ENCODE results near the gene CAVIN1. TPM values are rescaled to one million over a fixed set of nuclear protein-coding genes. Genes with fewer than 3 reads are reported as not detected.
"Not testable (repeated sequence)": the region's sequence is repeated elsewhere in the genome, so short reads cannot be mapped to it uniquely, and the experiment has no call there.

CAVIN1 gene
- total RNA-seq, 1 donor from 2014 or later, result 67.0 TPM

- no peak for ATAC-seq
These were observed 6.8 kb upstream of the CAVIN1 start for GRCh38 chr17:42429726-42430447.

DNA sequence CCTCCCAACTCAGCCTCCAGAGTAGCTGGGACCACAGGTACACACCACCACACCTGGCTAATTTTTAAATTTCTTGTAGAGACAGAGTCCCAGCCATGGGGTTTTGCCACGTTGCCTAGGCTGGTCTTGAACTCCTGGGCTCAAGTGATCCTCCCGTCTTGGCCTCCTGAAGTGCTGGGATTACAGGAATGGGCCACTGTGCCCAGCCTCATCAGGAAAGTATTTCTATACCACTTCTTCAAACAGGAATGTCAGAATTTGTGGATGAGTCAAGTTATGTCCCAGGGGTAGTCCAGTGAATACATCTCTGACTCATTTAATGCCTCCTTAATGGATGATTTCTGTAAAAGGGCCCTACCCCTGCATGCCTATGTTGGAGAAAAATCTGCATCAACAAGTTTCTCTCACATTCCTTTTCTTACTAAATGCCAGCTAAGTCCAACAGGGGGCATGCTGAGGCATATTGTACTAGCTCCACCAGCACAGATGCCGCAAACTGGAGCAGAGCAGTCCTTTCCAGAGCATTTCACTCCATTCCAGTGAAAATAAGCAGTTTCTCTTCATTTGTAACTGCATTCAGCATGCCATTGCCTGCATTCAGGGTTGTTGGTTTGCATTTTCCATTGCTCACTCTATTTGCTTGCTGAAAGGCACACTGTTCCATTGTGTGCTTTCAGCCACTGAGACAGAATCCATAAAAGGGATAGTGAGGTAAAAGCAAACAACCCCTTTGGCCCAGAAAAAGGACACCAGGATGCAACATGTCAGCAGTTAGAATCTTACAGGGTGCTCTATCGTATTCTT lies 5.3 kb upstream of the CAVIN1 start:
- ATAC-seq, result peak; percentile 94

GRCh38 chr17:42424991-42425610 lies 2.0 kb upstream of the CAVIN1 start:
- no peak for ATAC-seq

DNA sequence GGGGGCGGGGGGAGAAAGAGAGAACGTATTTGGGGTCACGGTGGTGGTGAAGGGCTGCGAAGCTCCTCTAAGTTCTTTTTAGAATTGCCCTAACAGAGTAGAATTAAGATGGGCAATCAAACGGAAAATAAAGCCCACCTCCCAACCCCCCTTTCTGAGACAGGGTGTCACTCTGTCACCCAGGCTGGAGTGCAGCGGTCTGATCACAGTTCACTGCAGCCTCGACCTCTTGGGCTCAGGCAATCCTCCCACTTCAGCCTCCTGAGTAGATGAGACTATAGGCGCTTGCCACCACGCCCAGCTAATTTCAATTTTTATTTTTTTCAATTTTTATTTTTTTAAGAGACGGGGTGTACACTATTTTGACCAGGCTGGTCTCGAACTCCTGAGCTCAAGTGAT lies 710 bp upstream of the CAVIN1 start:
- ATAC-seq, result no peak

GRCh38 chr17:42422412-42422957 lies 571 bp downstream of the CAVIN1 start:
- peak; percentile 64 for ATAC-seq

DNA sequence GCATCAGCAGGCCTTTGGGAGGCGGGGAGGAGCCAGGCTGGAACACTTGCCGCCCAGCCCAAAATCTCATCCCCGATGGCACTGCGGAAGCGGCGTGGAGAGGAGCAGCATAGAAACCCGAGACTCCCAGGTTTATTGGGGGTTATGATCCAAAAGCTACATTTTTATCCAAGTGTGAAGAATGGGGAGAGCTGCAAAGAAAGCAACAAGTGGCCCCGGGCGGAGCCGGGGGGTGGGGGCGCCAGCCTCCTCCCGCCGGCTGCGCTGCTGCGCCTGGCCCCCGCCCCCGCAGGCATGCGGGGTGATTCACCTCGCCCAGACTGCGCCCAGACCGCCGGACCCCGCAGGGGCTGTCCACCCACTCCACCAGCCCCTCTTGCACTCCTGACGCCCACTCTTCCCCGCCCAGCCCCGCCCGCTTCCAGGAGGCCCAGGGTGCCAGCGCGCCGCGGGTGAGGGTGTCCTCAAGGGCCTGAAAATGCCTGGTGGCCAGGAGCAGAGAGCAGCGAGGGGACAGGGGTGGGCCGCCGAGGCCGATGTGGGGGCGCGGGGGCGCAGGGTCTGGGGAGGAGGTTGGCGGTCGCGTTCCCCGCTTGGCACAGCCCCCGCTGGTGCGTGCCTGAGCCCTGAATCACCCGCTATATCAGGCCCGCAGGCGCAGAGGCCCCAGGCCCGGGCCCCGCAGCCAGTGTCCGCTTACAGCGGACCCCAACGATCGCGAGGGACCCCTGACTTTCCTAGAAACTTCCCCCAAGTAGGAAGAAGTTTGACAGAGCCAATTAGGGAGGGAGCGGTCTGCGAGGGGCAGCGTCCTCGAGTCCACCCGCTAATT lies 1.3 kb downstream of the CAVIN1 start:
- peak; percentile 27 for ATAC-seq

DNA sequence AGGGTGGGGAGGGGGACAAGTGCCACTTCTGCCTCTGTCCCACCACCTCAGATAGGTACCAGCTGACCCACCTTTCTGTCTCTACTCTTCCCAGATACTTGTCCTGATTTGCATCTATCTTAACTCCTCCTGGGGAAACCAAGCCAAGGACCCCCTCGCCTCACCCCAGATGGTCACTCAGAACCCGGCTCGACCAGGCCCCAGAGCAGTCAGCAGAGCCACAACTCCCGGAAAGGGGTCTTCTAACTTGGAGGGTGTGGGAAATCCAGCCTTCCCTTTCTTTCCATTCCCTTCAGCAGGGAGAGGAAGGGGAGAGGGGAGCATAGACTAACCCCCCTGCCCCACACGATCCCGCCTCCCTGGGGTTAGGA lies 1.9 kb downstream of the CAVIN1 start:
- ATAC-seq, result no peak

- ATAC-seq, result not testable (repeated sequence)
These were observed 5.1 kb downstream of the CAVIN1 start for GRCh38 chr17:42417981-42418380.

DNA sequence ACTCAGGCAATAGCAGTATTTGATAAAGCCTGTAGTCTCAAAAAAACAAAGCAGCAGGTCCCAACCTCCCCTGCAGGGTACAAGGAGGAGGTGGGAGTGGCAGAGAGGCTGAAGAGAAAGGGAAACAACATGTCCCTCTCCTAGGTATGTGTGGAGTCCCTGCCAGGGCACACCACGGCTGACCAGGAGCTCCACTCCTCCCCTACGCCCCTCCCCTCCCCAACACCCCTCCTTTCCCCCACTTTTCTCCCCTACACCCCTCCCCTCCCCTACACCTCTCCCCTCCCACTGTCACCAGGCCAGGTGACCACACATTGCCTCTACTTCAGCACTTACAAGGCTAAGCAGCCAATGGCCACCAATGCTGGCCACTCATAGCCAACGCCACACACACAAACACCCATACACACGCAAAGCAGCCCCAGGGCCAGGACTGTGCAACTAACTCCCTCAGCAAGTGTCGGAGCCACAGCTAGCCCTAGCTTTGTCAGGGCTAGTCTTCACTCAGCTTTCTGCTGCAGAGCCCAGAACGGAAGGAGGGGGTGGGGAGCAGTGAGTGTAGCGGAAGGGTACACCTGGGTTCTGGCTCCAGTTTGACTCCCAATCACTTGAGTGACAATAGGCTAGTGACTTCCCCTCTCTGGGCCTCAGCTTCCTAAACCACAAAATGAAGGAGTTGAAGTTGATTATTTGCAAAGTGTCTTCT lies 8.2 kb downstream of the CAVIN1 start:
- peak; percentile 38 for ATAC-seq

GRCh38 chr17:42413464-42414040 lies 9.5 kb downstream of the CAVIN1 start:
- ATAC-seq, result no peak

DNA sequence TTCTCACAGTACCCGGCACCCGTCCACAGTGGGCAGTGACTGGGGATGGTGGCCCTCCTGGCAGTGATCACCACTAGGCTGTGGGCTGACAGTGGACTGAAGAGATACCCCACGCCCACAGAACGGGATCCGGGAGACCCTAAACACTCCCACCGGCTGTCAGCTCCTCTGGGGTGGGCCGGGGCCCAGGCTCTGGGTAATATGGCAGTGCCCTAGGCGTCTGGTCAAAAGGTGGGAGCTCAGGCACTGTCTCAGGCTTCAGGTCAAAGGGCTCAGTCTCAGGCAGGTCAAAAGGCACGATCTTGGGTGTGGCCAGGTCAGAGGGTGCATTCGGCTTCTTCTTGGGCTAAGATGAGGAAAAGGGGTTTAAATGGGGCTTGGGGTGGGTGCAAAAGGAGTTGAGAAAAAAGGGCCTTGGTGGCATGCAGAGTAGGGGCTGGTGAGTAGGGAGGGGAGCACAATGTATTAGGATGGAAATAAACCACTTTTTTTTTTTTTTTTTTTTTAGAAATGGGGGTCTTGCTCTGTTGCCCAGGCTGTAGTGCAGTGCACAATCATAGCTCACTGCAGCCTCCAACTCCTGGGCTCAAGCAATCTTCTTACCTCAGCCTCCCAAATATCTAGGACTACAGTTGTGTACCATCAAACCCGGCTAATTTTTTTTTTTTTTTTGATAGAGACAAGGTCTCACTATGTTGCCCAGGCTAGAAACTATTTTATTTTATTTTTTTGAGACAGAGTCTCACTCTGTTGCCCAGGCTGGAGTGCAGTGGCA lies 11.0 kb downstream of the CAVIN1 start:
- no peak for ATAC-seq

- no peak for ATAC-seq
These were observed 11.7 kb downstream of the CAVIN1 start for GRCh38 chr17:42411361-42411760.

DNA sequence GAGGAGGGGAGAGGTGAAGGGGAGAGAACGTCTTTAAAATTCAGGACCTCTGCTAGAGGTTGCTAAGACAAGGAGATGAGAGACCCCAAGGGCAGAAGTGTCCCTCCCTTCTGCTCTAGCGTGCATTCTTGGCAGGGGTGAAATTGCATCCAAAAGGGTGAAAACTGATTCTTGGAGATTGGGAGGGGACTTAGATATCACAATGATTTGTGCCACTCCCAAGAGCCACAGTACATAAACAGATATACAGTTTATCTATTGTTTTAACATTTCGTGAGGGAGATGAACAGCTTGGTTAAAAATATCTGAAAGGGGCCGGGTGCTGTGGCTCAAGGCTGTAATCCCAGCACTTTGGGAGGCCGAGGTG lies 12.8 kb downstream of the CAVIN1 start:
- ATAC-seq, result no peak

DNA sequence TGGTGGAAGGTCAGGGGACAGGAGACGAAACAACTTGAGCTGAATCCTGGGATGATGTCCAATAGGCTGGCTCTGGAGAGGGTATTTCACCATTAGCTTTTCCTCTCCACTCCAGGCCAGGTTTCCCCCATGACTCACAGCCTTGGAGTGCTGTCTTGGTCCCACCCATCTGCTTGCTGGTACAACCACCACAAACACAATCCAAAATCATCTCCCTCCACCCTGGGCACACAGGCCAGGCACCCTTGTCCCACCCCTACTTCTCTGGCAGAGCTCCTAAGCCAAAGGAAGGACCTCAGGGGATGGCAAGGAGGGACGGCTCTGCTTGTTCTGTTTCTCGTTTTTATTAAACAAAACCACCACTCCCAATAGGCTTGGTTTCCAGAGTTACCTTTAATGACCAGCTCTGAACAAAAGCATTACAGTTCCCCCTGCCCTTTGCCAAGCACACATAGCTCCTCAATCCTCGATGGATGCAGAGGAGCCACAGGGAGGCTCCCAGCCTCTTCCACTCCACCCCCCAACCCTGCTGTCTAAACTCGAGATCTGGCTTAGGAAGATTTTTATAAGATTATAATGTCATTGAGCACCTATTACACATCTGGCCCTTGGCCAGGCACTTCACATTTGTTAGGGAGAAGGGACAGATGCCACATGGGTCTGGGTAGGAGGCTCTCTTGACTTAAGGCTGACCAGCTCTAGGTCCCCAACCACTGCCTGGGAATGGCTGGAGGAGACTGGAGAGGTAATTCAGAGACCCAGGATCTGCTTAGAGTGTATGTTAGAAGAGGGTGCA lies 13.3 kb downstream of the CAVIN1 start:
- ATAC-seq, result peak; percentile 83

GRCh38 chr17:42408061-42408460 lies 15.0 kb downstream of the CAVIN1 start:
- ATAC-seq, result no peak

DNA sequence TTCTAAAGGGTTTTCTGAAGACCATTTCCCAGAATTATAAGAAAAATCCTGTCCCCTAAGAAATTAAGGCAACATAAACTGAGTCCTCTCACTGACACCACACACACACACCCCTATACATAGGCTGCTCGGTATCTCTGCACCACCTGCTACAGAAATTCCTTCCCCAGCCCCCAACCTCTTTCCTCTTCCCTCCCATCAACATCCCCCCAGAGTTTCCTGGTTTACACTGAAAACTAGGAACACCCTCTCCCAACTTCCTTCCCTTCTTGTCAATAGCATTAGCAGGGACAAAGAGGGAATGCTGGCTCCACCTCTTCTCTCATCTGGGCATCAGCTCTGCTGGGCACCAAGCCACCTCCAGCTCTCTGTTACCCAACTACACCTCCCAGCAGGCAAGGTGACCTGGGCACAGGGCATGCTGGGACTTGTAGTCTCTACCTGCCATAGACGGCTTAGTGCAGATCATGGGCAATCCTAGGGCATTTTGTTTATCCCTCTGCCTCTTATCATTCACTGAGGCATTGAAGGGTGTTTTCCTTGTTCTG lies 15.7 kb downstream of the CAVIN1 start:
- ATAC-seq, result peak; percentile 83

DNA sequence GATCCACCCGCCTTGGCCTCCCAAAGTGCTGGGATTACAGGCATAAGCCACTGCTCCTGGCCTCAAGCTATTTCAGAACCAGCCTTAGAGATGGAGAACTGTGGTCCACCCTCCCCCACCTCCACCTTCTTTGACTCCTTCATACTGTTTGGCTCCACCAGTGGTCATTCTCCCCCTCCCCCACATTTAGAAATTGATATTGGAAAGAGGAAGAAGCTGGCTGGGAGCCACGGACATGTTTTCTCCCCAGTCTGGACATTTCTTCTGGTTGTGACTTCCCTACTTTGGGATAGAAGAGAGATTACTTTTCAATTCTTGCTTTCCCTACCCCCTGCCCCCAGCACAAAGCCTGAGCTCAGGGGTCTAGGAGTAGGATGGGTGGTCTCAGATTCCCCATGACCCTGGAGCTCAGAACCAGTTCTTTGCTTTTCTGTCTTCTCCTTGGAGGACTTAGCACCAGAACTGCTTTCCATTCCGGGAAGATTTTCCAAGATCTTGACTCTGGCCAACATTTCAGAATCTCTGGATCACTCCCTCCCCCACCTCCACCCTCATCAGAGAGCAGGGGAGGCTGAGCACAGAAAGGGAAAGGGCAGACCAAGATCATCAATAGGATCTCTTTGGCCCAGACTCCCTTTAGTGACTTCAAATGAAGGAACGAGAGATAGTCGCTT lies 16.3 kb downstream of the CAVIN1 start:
- no peak for ATAC-seq

- peak; percentile 30 for ATAC-seq
These were observed 17.0 kb downstream of the CAVIN1 start for GRCh38 chr17:42405963-42406495.

GRCh38 chr17:42405076-42405475 lies 18.0 kb downstream of the CAVIN1 start:
- ATAC-seq, result no peak
